Loucy (cell line): ENCODE data around the gene LANCL1.

Experiments used
- H2AFZ ChIP-seq: fragments of 200-600 bp; sonication (generic); 2 replicates; pipeline ENCODE4 v1.6.0; 2016; ENCODE audit warnings: antibody characterized with exemption, mild to moderate bottlenecking, low read length, moderate library complexity
- H3F3A ChIP-seq: fragments of 200-600 bp; 2 replicates; pipeline ENCODE4 v1.6.0; 2016; ENCODE audit warnings: antibody characterized with exemption, low read depth, mild to moderate bottlenecking
- H3K27me3 ChIP-seq: fragments of 200-600 bp; sonication (generic); 2 replicates; pipeline ENCODE4 v1.6.1; 2014; ENCODE audit warnings: low read length, mild to moderate bottlenecking; ENCODE audit not compliant: insufficient read depth, poor library complexity, severe bottlenecking
- H3K36me3 ChIP-seq: fragments of 200-600 bp; sonication (generic); 2 replicates; pipeline ENCODE4 v1.6.1; 2016; ENCODE audit warnings: low read length; ENCODE audit not compliant: insufficient read depth
- H3K4me1 ChIP-seq: fragments of 200-600 bp; sonication (generic); 2 replicates; pipeline ENCODE4 v1.5.1; 2014; ENCODE audit warnings: low read length, mild to moderate bottlenecking; ENCODE audit not compliant: insufficient read depth, poor library complexity, severe bottlenecking
- H3K4me2 ChIP-seq: fragments of 200-600 bp; sonication (generic); 2 replicates; pipeline ENCODE4 v1.6.0; 2014; ENCODE audit warnings: antibody characterized with exemption, low read length, low read depth, mild to moderate bottlenecking; ENCODE audit not compliant: poor library complexity, severe bottlenecking
- H3K4me3 ChIP-seq: fragments of 200-600 bp; sonication (generic); 2 replicates; pipeline ENCODE4 v1.5.1; 2014; ENCODE audit warnings: low read length, mild to moderate bottlenecking, mixed read lengths; ENCODE audit not compliant: poor library complexity, severe bottlenecking
- H3K79me2 ChIP-seq: fragments of 200-600 bp; sonication (generic); 2 replicates; pipeline ENCODE4 v1.6.1; 2014; ENCODE audit warnings: low read length; ENCODE audit not compliant: insufficient read depth
- H3K9ac ChIP-seq: fragments of 200-600 bp; sonication (generic); 2 replicates; pipeline ENCODE4 v1.6.0; 2014; ENCODE audit warnings: mild to moderate bottlenecking, low read depth, low read length, moderate library complexity; ENCODE audit not compliant: poor library complexity, severe bottlenecking
- H3K9me2 ChIP-seq: fragments of 200-600 bp; sonication (generic); replicated peaks from 2 replicates; pipeline ENCODE4 v1.6.1; 2016; ENCODE audit warnings: low read depth, low read length, mixed read lengths
- H3K9me3 ChIP-seq: fragments of 200-600 bp; sonication (generic); 2 replicates; pipeline ENCODE4 v1.6.1; 2014; ENCODE audit warnings: mild to moderate bottlenecking, antibody characterized with exemption, low read length, low read depth; ENCODE audit not compliant: insufficient read depth
- H4K20me1 ChIP-seq: fragments of 200-600 bp; sonication (generic); 2 replicates; pipeline ENCODE4 v1.6.0; 2014; ENCODE audit warnings: antibody characterized with exemption, low read length, mild to moderate bottlenecking; ENCODE audit not compliant: insufficient read depth, poor library complexity, severe bottlenecking
- CTCF ChIP-seq: fragments of 200-600 bp; sonication (generic); conservative IDR thresholded peaks from 2 replicates; pipeline ENCODE4 v1.5.1; 2014; ENCODE audit warnings: mild to moderate bottlenecking, antibody characterized with exemption, low read length
- EZH2phosphoT487 ChIP-seq: fragments of 200-600 bp; IDR thresholded peaks from 2 replicates; pipeline ENCODE4 v1.6.1; 2018; ENCODE audit warnings: antibody characterized with exemption, mild to moderate bottlenecking, moderate library complexity, borderline replicate concordance

Gene LANCL1

GRCh38 chr2:210392469-210392881 is 84.1 kb downstream of the LANCL1 start:
- Histone ChIP-seq H3F3A (no peaks in the 10 kb centered on the region), H4K20me1 (no peaks in the 10 kb centered on the region), H3K4me2 (no peak overlapping the region), H3K27me3 (no peaks in the 10 kb centered on the region), H3K36me3 (no peaks in the 10 kb centered on the region), H3K4me1 (no peaks in the 10 kb centered on the region), H3K9me3 (no peaks in the 10 kb centered on the region), H3K9me2 (no peaks in the 10 kb centered on the region), H3K4me3 (no peak overlapping the region), H3K79me2 (no peaks in the 10 kb centered on the region), H3K9ac (no peak overlapping the region), H2AFZ (no peak overlapping the region)
- TF ChIP-seq EZH2phosphoT487 = no peak
- TF ChIP-seq CTCF = no peak

- no peak overlapping the region for H3K4me2 ChIP-seq
- H3K9me2 ChIP-seq = no peaks in the 10 kb centered on the region
- no peak overlapping the region for H3K9ac ChIP-seq
- H3K4me3 ChIP-seq = no peak overlapping the region
- H3K9me3 ChIP-seq = no peaks in the 10 kb centered on the region
- no peaks in the 10 kb centered on the region for H3K27me3 ChIP-seq
- no peaks in the 10 kb centered on the region for H4K20me1 ChIP-seq
- no peaks in the 10 kb centered on the region for H3F3A ChIP-seq
- no peak overlapping the region for H2AFZ ChIP-seq
- no peaks in the 10 kb centered on the region for H3K36me3 ChIP-seq
- TF ChIP-seq EZH2phosphoT487 = no peak
- TF ChIP-seq CTCF = no peak
- no peaks in the 10 kb centered on the region for H3K4me1 ChIP-seq
- no peaks in the 10 kb centered on the region for H3K79me2 ChIP-seq
Observed at GRCh38 chr2:210389856-210390255, 86.7 kb downstream of the LANCL1 start.

GRCh38 chr2:210388148-210388547 is 88.4 kb downstream of the LANCL1 start:
- no peak for TF ChIP-seq EZH2phosphoT487
- no peak for TF ChIP-seq CTCF
- Histone ChIP-seq H3K9ac (no peak overlapping the region), H3K9me3 (no peaks in the 10 kb centered on the region), H3K4me2 (no peak overlapping the region), H3K4me3 (no peak overlapping the region), H3K79me2 (no peaks in the 10 kb centered on the region), H3K27me3 (no peaks in the 10 kb centered on the region), H3K4me1 (no peaks in the 10 kb centered on the region), H3K9me2 (no peaks in the 10 kb centered on the region), H4K20me1 (no peaks in the 10 kb centered on the region), H2AFZ (no peak overlapping the region), H3F3A (no peaks in the 10 kb centered on the region), H3K36me3 (no peaks in the 10 kb centered on the region)
